Natural killer cell (primary cell): ENCODE data around the gene KCTD19. TPM values are rescaled to one million over a fixed set of nuclear protein-coding genes. Genes with fewer than 3 reads are reported as not detected.

Experiments used
- ATAC-seq, 3 donors: fragments of 150-1000 bp in 2 of 3; fragments of 200-7000 bp in 1 of 3; cut with Tn5 transposase; 1 replicate in 1 of 3; 2 replicates in 2 of 3; pipeline ENCODE4 v1.10.0; 2021; ENCODE audit warnings: mild to moderate bottlenecking in 2 of 3, moderate library complexity in 2 of 3
- DNase-seq, 2 donors: peaks; one replicate each; pipeline versions ENCODE4 v3.0.0 to v3.0.0-alpha.2; 2013 to 2021; ENCODE audit warnings: mixed read lengths in 1 of 2
- H3K27ac ChIP-seq: one replicate; pipeline ENCODE4 v1.5.1; 2013; ENCODE audit warnings: mild to moderate bottlenecking, low read length
- H3K27me3 ChIP-seq: one replicate; pipeline ENCODE4 v1.6.1; 2013; ENCODE audit warnings: low read length; ENCODE audit not compliant: control insufficient read depth, insufficient read depth
- H3K36me3 ChIP-seq: one replicate; pipeline ENCODE4 v1.6.1; 2013; ENCODE audit warnings: low read length; ENCODE audit not compliant: control insufficient read depth, insufficient read depth
- H3K4me1 ChIP-seq: one replicate; pipeline ENCODE4 v1.6.1; 2013; ENCODE audit warnings: low read length; ENCODE audit not compliant: control insufficient read depth, insufficient read depth
- H3K4me3 ChIP-seq: one replicate; pipeline ENCODE4 v1.5.1; 2013; ENCODE audit warnings: low read length
- H3K9me3 ChIP-seq: one replicate; pipeline ENCODE4 v1.6.1; 2013; ENCODE audit warnings: low read length; ENCODE audit not compliant: control insufficient read depth, insufficient read depth
- H3K27ac Mint-ChIP-seq, 2 donors: one replicate each; pipeline ENCODE4 v1.8.0; 2022; ENCODE audit warnings: mild to moderate bottlenecking in 2 of 2, mixed read lengths in 2 of 2, moderate library complexity in 1 of 2
- H3K27me3 Mint-ChIP-seq, 2 donors: one replicate each; pipeline ENCODE4 v1.8.0; 2022; ENCODE audit warnings: low read depth in 2 of 2, mixed read lengths in 2 of 2
- H3K36me3 Mint-ChIP-seq: one replicate; pipeline ENCODE4 v1.8.0; 2022; ENCODE audit warnings: mixed read lengths
- H3K4me1 Mint-ChIP-seq, 2 donors: one replicate each; pipeline ENCODE4 v1.8.0; 2022; ENCODE audit warnings: mixed read lengths in 2 of 2
- H3K4me3 Mint-ChIP-seq: one replicate; pipeline ENCODE4 v1.8.0; 2022; ENCODE audit warnings: mild to moderate bottlenecking, moderate library complexity, mixed read lengths
- H3K9me3 Mint-ChIP-seq, 2 donors: one replicate each; pipeline ENCODE4 v1.8.0; 2022; ENCODE audit warnings: mixed read lengths in 2 of 2
- CTCF ChIP-seq: fragments of 200-600 bp; IDR thresholded peaks from one replicate; pipeline ENCODE4 v1.8.0; 2022; ENCODE audit warnings: antibody characterized with exemption
- WGBS: methylation state at CpG from one replicate; pipeline ENCODE4 v1.1.7; 2013; ENCODE audit warnings: missing lambda C conversion rate; ENCODE audit not compliant: insufficient coverage; 5-methylcytosine and 5-hydroxymethylcytosine counted together
- intact Hi-C: fragments of 100-400 bp; cut with micrococcal nuclease; formaldehyde crosslinking; loops from one replicate; pipeline ENCODE4 v1.14.2; 2022
- total RNA-seq, 4 donors: library from RNA; stranded (reverse); fragments of 120-200 nt in 1 of 4; gene quantifications; one replicate each; pipeline versions ENCODE4 v1.2.3 to v1.2.4, GENCODE V29; 2013 to 2022

Gene KCTD19
- total RNA-seq, 3 donors from 2014 or later (not counting 1 experiment from before 2014, with no cell fraction given), result not detected

GRCh38 chr16:67286441-67287235 lies 39.9 kb downstream of the KCTD19 start:
- intact Hi-C loops, result no loop called here
- Histone ChIP-seq H3K9me3 (no peaks in the 10 kb centered on the region), H3K27ac (no peak overlapping the region), H3K4me1 (peaks cover 27% of the 10 kb centered on the region), H3K4me3 (no peak overlapping the region), H3K27me3 (no peaks in the 10 kb centered on the region), H3K36me3 (no peaks in the 10 kb centered on the region)
- Mint-ChIP-seq H3K9me3 (no peaks in the 10 kb centered on the region), H3K27ac (no peak overlapping the region), H3K27me3 (no peaks in the 10 kb centered on the region), H3K4me3 (no peak overlapping the region), H3K36me3 (no peaks in the 10 kb centered on the region), H3K4me1 (peaks cover 15 to 16% of the 10 kb centered on the region in 2 donors)
- no peak for TF ChIP-seq CTCF
- DNase-seq (no peak), ATAC-seq (no peak)
- 89% methylated on average over 28 of the region's 28 CpGs for WGBS

- no peak for DNase-seq
- Histone ChIP-seq H3K27me3 (no peaks in the 10 kb centered on the region), H3K4me3 (no peak overlapping the region), H3K4me1 (peaks cover 20% of the 10 kb centered on the region), H3K9me3 (no peaks in the 10 kb centered on the region), H3K36me3 (no peaks in the 10 kb centered on the region), H3K27ac (no peak overlapping the region)
- H3K4me3 Mint-ChIP-seq, result no peak overlapping the region
- WGBS, result 91% methylated on average over 34 of the region's 34 CpGs
- ATAC-seq, result no peak
- no peaks in the 10 kb centered on the region for H3K9me3 Mint-ChIP-seq
- peaks cover 7% of the 10 kb centered on the region in 2 donors for H3K4me1 Mint-ChIP-seq
- TF ChIP-seq CTCF, result no peak
- H3K27me3 Mint-ChIP-seq, result no peaks in the 10 kb centered on the region
- intact Hi-C loops, result no loop called here
- H3K27ac Mint-ChIP-seq, result no peak overlapping the region
- no peaks in the 10 kb centered on the region for H3K36me3 Mint-ChIP-seq
These were observed 41.6 kb downstream of the KCTD19 start for GRCh38 chr16:67284699-67285646.

DNA sequence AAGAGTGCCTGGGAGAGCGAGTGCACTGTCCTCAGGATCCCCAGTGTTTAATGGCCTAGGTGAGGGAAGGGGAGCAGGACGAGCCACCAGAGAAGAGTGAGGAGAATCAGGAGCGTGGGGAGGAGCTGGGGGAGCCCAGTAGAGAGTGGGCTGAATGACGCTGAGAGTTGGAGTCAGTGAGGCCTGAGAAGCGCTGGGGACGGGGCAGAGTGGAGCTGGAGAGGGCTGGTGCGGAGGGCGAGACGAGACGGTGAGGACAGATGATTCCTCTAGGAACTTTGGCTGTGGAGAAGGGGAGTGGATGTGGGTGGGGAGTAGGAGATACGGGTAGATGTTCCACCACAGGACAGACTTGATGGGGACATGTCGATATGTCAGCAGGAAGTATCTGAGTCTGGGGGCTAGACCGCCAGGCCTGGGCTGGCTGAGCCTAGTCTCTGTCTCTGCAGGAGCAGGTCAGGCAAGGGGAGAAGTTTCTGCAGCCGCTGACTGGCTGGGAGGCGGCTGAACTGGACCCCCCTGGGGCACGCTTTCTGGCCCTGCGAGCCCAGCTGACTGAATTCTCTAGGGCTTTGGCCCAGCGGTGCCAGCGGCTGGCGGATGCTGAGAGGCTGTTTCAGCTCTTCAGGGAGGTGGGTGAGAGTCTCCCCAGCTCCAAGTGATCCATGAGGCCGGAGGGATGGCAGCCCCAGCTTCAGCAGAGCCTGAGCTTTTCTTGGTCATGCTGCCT lies 42.5 kb downstream of the KCTD19 start:
- no peaks in the 10 kb centered on the region for H3K4me1 Mint-ChIP-seq
- no peak for TF ChIP-seq CTCF
- no peak overlapping the region for H3K27ac Mint-ChIP-seq
- intact Hi-C loops, result no loop called here
- Histone ChIP-seq H3K27me3 (no peaks in the 10 kb centered on the region), H3K4me3 (no peak overlapping the region), H3K4me1 (peaks cover 14% of the 10 kb centered on the region), H3K36me3 (no peaks in the 10 kb centered on the region), H3K27ac (no peak overlapping the region), H3K9me3 (no peaks in the 10 kb centered on the region)
- DNase-seq (no peak), ATAC-seq (no peak)
- H3K27me3 Mint-ChIP-seq, result no peaks in the 10 kb centered on the region
- 89% methylated on average over 21 of the region's 21 CpGs for WGBS
- no peaks in the 10 kb centered on the region for H3K9me3 Mint-ChIP-seq
- H3K36me3 Mint-ChIP-seq, result no peaks in the 10 kb centered on the region
- H3K4me3 Mint-ChIP-seq, result no peak overlapping the region
